Measurements from ENCODE around the gene IL4R. TPM values are rescaled to one million over a fixed set of nuclear protein-coding genes. Genes with fewer than 3 reads are reported as not detected.

IL4R gene
- total RNA-seq, 6 experiments from 2014 or later = 38.8 to 147 (median 46.9) TPM

DNA sequence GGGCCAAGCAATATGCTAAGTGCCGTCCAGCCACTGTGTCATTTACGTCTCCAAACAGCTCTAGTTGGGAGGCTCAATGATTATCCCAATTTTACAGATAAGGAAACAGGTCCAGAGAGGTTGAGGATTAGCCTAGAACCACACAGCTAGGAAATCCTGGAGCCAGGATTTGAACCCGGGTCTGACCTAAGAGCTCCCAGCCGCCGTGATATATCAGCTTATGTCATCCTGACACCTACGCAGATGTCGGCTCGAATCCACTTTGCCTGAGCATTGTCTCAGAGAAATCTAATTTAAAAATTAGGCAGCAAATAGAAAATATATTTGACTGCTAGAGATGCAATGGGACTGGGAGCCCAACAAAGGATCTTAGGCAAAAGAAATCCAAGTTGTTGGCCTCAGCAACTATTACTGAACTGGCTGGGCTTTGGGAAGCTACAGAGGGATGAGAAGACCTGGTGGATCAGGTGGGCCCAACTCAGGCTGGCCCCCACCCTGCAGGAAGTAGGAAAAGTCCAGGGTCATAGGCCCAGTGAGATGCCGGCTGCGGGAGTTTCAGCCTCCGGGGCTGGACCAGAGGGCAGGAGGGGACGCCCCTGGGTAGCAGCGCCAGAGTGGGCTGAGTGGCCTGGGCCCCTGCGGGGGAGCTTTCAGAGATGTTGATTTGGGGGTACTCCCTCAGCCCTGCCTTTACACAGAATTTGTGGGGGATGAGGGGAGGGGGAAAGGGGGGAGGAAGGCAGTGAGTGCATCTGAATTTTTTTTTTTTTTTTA lies 53.1 kb downstream of the IL4R start:
- H3K27me3 ChIP-seq = no peaks in the 10 kb centered on the region
- intact Hi-C loops (cut with DNase I) = loop anchor here (5.0 to 10.0 kb wide), 2 partner anchors 52 to 135 kb away; partner anchors contain the start of gene IL4R (in 1 of the 2)
- TF ChIP-seq, protein P1, sequence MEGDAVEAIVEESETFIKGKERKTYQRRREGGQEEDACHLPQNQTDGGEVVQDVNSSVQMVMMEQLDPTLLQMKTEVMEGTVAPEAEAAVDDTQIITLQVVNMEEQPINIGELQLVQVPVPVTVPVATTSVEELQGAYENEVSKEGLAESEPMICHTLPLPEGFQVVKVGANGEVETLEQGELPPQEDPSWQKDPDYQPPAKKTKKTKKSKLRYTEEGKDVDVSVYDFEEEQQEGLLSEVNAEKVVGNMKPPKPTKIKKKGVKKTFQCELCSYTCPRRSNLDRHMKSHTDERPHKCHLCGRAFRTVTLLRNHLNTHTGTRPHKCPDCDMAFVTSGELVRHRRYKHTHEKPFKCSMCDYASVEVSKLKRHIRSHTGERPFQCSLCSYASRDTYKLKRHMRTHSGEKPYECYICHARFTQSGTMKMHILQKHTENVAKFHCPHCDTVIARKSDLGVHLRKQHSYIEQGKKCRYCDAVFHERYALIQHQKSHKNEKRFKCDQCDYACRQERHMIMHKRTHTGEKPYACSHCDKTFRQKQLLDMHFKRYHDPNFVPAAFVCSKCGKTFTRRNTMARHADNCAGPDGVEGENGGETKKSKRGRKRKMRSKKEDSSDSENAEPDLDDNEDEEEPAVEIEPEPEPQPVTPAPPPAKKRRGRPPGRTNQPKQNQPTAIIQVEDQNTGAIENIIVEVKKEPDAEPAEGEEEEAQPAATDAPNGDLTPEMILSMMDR (IDR thresholded peaks at IDR 0.05) = no peak
- TF ChIP-seq POLR2A (IDR thresholded peaks at IDR 0.05) = peak; percentile 9
- H3K9me3 ChIP-seq = no peaks in the 10 kb centered on the region
- H3K36me3 ChIP-seq = peaks cover 0 to 12% (median 11%) of the 10 kb centered on the region in 4 donors
- WGBS (ENCODE audit: insufficient coverage, low coverage, low lambda C conversion rate, missing lambda C conversion rate) = 35% methylated on average over 11 of the region's 14 CpGs
- H3K4me1 ChIP-seq = peaks cover 0 to 41% (median 22%) of the 10 kb centered on the region in 4 donors
- DNase-seq (peak in 1 of 3 donors; percentile 52), ATAC-seq (peak in 1 of 4 donors; percentile 10)
- peak overlapping the region; percentile 16 to 75 (median 24) for H3K27ac ChIP-seq
- H3K4me3 ChIP-seq = no peak overlapping the region

DNA sequence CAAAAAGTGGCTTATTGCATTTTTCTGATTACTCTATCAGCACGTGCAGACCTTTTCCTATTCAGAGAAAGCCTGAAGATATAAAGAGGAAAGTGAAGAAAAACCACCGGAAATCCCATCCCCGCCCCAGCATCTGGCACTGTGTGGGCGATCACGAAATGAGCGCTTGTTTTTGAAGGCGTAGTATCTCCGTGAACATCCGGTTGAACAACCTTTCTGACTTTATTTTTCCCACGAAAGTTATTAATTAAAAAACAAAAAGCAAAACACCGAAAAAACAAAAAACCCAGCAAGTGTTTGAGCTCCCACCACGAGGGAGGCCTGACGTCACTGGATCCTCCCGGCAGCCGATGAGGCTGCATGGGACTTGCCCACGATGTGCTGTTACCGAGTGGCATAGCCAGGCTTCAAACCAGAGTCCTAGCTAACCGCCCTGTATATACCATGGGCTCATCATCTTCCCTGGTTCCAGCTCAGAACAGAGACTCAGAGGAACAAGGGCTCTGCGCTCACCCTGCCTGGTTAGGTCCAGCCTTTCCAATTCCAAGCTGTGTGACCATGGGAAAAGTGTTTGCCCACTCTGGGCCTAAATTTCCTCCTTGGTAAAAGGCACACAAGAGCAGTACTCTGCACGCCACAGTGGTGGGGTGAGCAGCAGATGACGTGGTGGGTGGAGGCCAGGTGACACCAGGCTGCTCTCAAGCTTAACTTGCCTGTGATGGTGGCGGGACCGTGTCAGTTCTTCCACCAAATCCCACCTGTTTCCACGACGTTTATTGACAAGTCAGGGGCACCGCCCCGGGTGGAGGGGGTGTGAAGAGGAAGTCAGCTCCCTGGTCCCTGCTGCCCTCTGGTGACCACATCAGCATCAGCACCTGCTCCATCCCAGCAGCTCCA lies 53.9 kb downstream of the IL4R start:
- 3% methylated on average over 17 of the region's 27 CpGs for WGBS (ENCODE audit: insufficient coverage, low coverage, low lambda C conversion rate, missing lambda C conversion rate)
- H3K9me3 ChIP-seq = no peaks in the 10 kb centered on the region
- peak overlapping the region in 1 of 3 donors; percentile 18 for H3K4me3 ChIP-seq
- TF ChIP-seq, protein P1 (IDR thresholded peaks at IDR 0.05) = peak; percentile 78 to 92 (median 88)
- no peak for TF ChIP-seq POLR2A (IDR thresholded peaks at IDR 0.05)
- no peaks in the 10 kb centered on the region for H3K27me3 ChIP-seq
- ATAC-seq = peak; percentile 58 to 74 (median 66)
- H3K36me3 ChIP-seq = peaks cover 0 to 6% (median 5%) of the 10 kb centered on the region in 4 donors
- DNase-seq = peak; percentile 81 to 88 (median 87)
- intact Hi-C loops (cut with DNase I) = loop anchor here (5.0 to 10.0 kb wide), 2 partner anchors 53 to 135 kb away; partner anchors contain the start of gene IL4R (in 1 of the 2)
- H3K4me1 ChIP-seq = peaks cover 0 to 38% (median 22%) of the 10 kb centered on the region in 4 donors
- peak overlapping the region; percentile 43 to 75 (median 58) for H3K27ac ChIP-seq

DNA sequence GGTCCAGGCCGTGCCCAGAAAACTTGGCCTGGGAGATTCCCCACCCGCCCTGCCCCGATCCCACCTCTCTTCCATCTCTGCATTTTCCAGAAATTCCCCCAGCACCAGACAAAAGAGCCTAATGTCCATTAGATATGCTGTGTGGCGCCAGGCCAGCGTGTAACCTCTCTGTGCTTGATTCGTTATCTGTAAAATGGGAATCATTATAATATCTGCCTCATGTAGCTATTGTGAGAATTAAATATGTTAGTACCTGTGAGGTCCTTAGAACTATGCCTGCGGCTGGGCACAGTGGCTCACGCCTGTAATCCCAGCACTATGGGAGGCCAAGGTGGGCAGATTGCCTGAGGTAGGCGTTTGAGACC lies 54.6 kb downstream of the IL4R start:
- TF ChIP-seq, protein P1 (IDR thresholded peaks at IDR 0.05) = peak in 1 of 4 donors; percentile 2
- no peak for TF ChIP-seq POLR2A (IDR thresholded peaks at IDR 0.05)
- intact Hi-C loops (cut with DNase I) = loop anchor here (5.0 to 10.0 kb wide), 2 partner anchors 54 to 136 kb away; partner anchors contain the start of gene IL4R (in 1 of the 2)
- Histone ChIP-seq H3K4me1 (peaks cover 0 to 32% (median 19%) of the 10 kb centered on the region in 4 donors), H3K9me3 (no peaks in the 10 kb centered on the region), H3K36me3 (peaks cover 0 to 1% (median 0%) of the 10 kb centered on the region in 4 donors), H3K4me3 (no peak overlapping the region), H3K27ac (no peak overlapping the region), H3K27me3 (no peaks in the 10 kb centered on the region)
- no peak for ATAC-seq
- 45% methylated on average over 9 of the region's 9 CpGs for WGBS (ENCODE audit: insufficient coverage, low coverage, low lambda C conversion rate, missing lambda C conversion rate)
- no peak for DNase-seq

DNA sequence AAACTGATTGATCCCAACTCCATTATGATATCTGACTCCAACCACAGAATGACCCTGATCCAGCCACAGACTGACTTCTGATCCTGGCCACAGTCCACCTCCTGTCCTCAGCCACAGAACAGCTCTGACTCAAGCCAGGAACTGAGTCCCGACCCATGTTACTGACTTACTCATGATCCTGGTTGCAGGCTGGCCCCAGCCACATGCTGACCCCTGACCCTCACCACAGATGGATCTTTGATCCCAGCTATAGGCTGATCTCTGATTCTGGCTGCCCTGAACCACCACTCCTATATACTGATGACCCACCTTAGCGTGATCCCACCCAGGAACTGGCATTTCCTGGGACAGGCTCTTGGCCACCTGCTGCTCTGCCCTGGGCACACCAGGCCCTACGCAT lies 56.0 kb downstream of the IL4R start:
- no peaks in the 10 kb centered on the region for H3K9me3 ChIP-seq
- intact Hi-C loops (cut with DNase I) = loop anchor here (5.0 to 10.0 kb wide), 3 partner anchors 55 to 195 kb away; partner anchors contain the start of gene IL4R (in 1 of the 2)
- 67% methylated on average over 3 of the region's 3 CpGs for WGBS (ENCODE audit: insufficient coverage, low coverage, low lambda C conversion rate, missing lambda C conversion rate)
- no peaks in the 10 kb centered on the region for H3K36me3 ChIP-seq
- no peaks in the 10 kb centered on the region for H3K27me3 ChIP-seq
- no peak for TF ChIP-seq POLR2A (IDR thresholded peaks at IDR 0.05)
- TF ChIP-seq, protein P1 (IDR thresholded peaks at IDR 0.05) = no peak
- H3K4me3 ChIP-seq = no peak overlapping the region
- no peak for ATAC-seq
- no peak for DNase-seq
- H3K4me1 ChIP-seq = peaks cover 0 to 18% (median 12%) of the 10 kb centered on the region in 4 donors
- H3K27ac ChIP-seq = no peak overlapping the region

Measured in right lobe of liver (tissue), 6 donors.